Transverse colon (tissue), 4 donors: Measurements from ENCODE around the gene DENND11.

Source experiments
- POLR2A ChIP-seq: fragments of 450-650 bp; IDR thresholded peaks from one replicate; pipeline ENCODE4 v1.6.1; 2016; ENCODE audit warnings: antibody characterized with exemption, mild to moderate bottlenecking, moderate library complexity
- POLR2AphosphoS5 ChIP-seq, 3 donors: sonication (generic); formaldehyde crosslinking; IDR thresholded peaks; one replicate each; pipeline ENCODE4 v1.6.1; 2016; ENCODE audit warnings: antibody characterized with exemption in 3 of 3
- TF ChIP-seq, protein P1 (sequence below), 5 experiments: fragments of 200-600 bp in 3 of 5; fragments of 450-650 bp in 2 of 5; sonication (generic) in 3 of 5; IDR thresholded peaks; 1 replicate in 2 of 5; 2 replicates in 3 of 5; pipeline ENCODE4 v1.5.1; 2016 to 2017; ENCODE audit warnings: antibody characterized with exemption in 5 of 5, inconsistent platforms in 3 of 5, mild to moderate bottlenecking in 2 of 5, moderate library complexity in 1 of 5

DNA sequence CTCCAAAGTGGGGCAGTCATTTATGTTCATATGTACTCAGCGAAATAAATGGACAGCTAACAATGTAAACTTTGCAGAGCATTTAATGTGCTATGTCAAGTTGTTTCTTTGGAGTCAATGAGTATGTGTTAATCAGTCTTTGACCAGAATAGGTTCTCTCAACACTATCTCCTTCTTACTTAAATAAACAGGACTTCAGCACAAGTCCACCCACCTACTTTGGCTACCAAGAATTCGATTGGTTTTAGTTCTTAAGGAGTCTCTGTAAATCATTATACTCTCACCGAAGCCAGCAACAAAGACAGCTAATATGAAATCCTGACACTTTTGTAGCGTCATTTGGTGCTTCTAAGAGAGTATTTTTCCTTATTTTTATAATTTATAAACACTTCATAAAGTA, 13.1 kb upstream of the DENND11 start:
- no peak for TF ChIP-seq POLR2AphosphoS5 (IDR thresholded peaks at IDR 0.05)
- TF ChIP-seq, protein P1, sequence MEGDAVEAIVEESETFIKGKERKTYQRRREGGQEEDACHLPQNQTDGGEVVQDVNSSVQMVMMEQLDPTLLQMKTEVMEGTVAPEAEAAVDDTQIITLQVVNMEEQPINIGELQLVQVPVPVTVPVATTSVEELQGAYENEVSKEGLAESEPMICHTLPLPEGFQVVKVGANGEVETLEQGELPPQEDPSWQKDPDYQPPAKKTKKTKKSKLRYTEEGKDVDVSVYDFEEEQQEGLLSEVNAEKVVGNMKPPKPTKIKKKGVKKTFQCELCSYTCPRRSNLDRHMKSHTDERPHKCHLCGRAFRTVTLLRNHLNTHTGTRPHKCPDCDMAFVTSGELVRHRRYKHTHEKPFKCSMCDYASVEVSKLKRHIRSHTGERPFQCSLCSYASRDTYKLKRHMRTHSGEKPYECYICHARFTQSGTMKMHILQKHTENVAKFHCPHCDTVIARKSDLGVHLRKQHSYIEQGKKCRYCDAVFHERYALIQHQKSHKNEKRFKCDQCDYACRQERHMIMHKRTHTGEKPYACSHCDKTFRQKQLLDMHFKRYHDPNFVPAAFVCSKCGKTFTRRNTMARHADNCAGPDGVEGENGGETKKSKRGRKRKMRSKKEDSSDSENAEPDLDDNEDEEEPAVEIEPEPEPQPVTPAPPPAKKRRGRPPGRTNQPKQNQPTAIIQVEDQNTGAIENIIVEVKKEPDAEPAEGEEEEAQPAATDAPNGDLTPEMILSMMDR (IDR thresholded peaks at IDR 0.05) = no peak
- no peak for TF ChIP-seq POLR2A
